ENCODE measurements around the gene NOL11.
"Not testable (repeated sequence)": the region's sequence is repeated elsewhere in the genome, so short reads cannot be mapped to it uniquely, and the experiment has no call there.

The NOL11 gene

DNA sequence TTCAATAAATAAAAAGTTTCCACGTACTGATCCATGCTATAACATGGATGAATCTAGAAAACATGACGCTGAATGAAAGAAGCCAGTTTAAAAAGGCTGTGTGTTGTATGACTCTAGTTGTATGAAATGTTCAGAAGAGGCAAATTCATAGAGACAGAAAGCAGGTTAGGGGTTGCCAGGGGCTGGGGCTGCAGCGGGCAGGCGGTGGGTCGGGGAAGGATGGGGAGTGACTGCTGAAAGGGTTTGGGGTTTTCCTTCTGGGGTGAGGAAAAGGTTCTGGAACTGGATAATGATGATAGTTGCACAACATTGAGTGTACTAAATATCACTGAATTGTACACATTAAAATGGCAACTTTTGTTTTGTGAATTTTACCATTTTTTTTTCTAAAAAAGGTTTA is 36.3 kb downstream of the NOL11 start:
- no peak for DNase-seq (ENCODE audit: low spot score)

DNA sequence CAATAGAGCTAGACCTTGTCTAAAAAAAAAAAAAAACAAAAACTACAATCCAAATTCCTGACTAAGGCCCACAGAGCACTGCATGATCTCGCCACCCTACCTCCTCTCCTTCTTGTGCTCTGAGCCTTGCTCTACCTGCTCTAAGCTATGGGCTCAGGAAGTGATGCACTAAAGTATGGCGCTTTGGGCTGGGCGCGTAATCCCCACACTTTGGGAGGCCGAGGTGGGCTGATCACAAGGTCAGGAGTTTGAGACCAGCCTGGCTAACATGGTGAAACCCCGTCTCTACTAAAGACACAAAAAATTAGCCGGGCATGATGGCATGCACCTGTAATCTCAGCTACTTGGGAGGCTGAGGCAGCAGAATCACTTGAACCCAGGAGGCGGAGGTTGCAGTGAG is 37.0 kb downstream of the NOL11 start:
- not testable (repeated sequence) for DNase-seq (ENCODE audit: low spot score)

DNA sequence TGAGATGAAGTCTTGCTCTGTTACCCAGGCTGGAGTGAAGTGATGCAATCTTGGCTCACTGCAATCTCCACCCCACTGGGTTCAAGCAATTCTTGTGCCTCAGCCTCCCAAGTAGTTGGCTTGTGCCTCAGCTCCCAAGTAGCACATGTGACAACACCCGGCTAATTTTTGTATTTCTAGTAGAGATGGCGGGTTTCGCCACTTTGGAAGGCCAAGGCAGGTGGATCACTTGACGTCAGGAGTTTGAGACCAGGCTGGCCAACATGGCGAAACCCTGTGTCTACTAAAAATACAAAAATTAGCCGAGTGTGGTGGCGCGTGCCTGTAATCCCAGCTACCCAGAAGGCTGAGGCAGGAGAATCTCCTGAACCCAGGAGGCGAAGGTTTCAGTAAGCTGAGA is 39.0 kb downstream of the NOL11 start:
- DNase-seq (ENCODE audit: low spot score) = not testable (repeated sequence)

DNA sequence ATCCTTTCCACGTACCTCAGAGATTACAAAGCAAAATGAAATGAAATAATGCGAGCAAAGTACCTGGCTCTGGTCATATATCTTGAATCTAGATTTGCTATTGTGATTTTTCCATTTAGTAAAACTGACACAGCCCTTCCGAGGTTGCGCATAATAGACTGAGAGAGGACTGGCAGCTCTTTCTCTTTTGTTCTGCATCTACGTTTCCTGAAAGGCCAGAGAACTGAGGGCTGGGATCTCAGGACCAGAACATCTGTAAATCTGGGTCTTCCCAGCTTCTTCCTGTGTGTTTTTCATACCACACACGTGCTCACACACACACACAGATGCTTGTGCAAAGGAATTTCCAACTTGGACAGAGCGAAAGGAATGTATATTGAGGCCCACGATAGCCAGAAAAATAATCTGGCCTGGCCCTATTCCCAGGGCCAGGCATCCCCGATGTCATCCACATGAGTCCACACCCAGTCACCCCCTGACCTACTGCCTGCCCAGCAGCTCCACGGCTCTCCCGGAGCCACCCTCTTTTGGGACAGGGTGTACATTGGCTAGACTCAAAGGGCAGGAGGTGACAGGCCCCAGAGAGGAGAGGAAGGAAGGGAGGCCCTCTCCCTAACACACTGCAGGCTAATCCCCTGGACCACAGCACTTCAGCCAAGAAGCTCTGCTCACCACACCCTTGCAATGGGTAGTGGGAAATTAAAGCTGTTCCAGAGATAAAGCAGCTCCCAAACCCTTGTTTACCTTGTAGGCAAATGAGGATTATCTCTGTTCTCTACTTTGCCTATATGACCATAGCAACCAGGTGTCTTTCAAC is 41.8 kb downstream of the NOL11 start:
- peak; percentile 45 for DNase-seq (ENCODE audit: low spot score)

DNA sequence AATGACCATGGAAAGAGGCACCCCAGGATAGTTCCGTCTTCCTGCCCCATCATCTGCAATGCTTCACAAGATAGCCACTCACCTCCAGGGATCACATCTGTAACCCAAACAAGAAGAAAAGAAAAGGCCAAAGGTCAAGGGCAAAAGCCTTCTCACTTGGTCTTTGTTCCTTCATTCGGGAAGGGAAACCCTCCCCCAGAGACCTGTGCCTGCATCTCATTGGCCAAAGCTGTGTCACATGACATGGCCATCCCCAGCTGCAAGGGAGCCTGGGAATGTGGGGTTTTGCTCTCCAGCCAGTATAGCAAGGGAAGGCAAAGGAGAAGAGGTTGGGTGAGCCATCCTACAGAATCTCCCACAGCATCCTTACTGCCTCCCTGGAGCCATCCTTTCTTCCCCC is 47.9 kb downstream of the NOL11 start:
- DNase-seq (ENCODE audit: low spot score) = no peak

DNA sequence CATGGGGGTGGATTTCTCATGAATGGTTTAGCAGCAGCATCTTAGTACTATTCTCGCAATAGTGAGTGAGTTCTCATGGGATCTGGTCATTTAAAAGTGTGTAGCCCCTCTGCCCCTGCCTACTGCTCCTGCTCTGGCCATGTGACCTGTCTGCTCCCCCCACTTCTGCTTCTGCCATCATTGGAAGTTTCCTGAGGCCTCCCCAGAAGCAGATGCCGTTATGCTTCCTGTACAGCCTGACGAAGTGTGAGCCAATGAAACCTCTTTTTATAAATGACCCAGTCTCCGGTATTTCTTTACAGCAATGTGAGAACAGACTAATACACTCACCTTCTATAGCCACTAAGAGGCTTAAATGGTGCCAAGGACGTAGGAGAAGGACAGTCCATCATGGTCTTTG is 51.5 kb downstream of the NOL11 start:
- DNase-seq (ENCODE audit: low spot score) = no peak

DNA sequence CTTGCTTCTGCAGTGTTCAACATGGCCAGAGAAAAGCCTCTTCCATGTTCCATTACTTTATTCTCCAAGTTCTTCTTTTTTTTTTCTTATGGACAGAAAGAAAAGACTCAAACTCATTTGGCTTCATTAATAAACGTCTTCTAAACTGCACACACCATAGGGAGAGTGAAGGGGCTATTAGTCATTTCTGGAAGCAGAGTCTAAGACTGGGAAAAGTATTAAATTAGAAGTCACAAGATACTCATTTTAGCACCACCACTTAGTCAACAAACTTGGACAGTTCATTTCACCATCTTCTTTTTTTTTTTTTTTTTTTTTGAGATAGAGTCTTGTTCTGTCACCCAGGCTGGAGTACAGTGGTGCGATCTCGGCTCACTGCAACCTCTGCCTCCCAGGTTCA is 52.8 kb downstream of the NOL11 start:
- DNase-seq (ENCODE audit: low spot score) = no peak

DNA sequence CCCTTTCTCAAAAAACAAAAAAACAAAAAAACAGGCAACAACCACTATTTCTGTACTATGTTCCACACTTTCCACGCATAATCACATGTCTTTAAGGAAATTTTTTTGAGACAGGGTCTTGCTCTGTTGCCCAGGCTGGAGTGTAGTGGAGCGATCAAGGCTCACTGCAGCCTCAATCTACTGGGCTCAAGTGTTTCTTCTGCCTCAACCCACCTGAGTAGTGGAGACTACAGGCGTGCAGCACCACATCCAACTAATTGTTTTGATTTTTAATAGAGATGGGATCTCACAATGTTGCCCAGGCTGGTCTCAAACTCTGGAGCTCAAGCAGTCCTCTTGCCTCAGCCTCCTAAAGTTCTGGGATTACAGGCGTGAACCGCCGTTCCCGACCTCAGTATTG is 54.9 kb downstream of the NOL11 start:
- DNase-seq (ENCODE audit: low spot score) = no peak

DNA sequence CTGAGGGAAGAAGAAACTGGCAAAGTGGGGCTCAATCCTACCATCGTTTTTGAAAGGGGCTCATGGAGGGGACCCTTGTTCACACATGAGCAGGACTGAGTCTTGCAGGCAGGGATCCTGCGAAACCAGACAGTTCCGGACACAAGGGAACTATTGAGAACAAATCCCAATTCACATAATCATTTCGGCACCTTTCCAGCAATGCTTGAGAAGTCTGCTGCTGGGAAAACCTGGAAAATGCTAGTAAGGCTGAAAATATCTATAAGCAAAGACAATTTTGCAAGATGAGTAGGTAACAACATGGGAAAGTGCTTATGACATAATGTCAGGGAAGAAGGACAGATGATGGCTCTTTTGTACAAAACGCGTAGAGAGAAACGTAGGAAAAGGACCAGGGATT is 55.5 kb downstream of the NOL11 start:
- DNase-seq (ENCODE audit: low spot score) = no peak

DNA sequence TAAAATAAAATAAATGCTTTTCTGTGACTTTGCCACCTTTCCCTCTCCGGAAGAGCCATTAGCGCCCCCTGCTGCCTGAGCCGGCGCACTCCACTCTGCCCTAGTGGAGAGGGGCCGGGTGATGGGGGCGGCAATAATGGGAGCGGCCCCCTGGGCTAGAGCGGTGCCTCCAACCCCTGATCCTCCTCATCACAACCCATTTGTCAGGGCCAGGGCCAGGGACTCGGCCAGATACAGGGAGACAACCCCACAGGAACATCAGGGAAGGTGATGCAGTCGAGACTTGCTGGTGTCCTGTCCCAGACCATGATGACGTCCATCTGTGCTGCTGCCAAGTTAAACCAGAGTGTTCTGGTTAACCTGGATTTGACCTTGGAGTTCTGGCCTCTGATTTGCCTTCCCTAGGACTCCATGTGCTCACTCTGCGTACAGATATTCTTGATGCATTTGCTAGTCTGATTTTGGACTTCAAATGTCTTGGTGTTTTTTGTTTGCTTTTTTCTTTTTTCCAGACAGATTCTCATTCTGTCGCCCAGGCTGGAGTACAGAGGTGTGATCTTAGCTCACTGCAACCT is 61.4 kb downstream of the NOL11 start:
- DNase-seq (ENCODE audit: low spot score) = peak; percentile 26

DNA sequence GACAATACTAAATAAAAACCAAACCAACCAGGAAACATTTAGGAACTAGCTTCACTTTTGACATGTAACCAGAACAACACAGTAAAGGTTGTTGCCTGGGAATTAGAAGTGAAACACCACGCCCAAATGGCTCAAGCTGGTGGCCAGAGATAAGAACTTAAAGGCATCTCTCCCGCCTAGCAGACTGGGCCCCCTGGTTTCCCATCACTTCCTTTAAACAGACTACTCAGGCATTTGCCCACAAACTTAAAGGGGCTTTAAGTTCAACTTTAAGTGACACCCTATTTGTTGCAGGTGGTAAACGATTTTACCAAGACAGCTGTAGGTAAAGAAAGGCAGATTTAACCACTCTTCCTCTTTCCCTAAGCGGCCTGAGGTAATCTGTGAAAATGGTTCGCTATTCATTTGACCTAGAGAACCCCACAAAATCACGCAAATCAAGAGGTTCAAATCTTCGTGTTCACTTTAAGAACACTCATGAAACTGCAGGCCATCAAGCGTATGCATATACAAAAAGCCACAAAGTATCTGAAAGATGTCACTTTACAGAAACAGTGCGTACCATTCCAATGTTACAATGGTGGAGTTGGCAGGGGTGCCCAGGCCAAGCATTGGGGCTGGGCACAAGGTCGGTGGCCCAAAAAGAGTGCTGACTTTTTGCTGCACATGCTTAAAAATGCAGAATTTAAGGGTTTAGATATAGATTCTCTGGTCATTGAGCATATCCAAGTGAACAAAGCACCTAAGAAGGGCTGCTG is 66.8 kb downstream of the NOL11 start:
- DNase-seq (ENCODE audit: low spot score) = no peak

DNA sequence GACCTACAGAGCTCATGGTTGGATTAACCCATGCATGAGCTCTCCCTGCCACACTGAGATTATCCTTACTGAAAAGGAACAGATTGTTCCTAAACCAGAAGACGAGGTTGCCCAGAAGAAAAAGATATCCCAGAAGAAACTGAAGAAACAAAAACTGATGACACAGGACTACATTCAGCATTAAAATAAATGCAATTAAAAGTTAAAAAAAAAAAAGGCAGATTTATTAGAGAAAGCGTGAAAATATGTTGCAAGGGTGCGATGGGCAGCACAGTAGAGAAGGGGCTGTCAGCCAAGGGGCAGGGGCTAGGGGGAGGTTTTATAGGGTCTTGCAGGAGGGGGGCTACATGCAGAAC is 67.4 kb downstream of the NOL11 start:
- no peak for DNase-seq (ENCODE audit: low spot score)

DNA sequence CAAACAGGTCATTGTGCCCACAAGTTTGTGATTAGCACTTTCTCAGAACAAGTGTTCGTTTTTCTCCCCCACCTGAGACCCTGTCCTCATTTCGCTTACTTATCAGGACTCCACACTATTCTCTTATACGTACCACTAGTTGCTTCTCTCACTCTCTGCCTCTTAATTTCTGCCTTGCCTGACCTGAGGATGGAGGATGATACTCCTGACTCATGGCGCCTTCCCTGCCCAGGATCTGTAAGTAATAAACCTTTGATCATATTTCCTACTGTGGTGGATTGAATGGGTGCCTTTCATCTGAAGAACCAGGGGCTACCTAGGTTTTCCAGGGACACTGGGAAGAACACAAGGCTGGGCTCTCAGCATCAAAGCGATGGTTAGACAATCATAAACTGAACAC is 67.8 kb downstream of the NOL11 start:
- DNase-seq (ENCODE audit: low spot score) = no peak

All from AG08395 (cell line).